RPMI7951 (cell line): ENCODE measurements around the gene HCN1. TPM values are rescaled to one million over a fixed set of nuclear protein-coding genes. Genes with fewer than 3 reads are reported as not detected.
A peak's percentile ranks its signal among the peaks of the same experiment; 100 is the strongest.
"Not testable (repeated sequence)": the region's sequence is repeated elsewhere in the genome, so short reads cannot be mapped to it uniquely, and the experiment has no call there.

Source experiments
- DNase-seq: peaks from one replicate; pipeline ENCODE4 v3.0.0-alpha.2; 2012; ENCODE audit warnings: low read depth
- total RNA-seq: library from RNA; depleted of rRNA; stranded (reverse); fragments of >200 nt; shearing (Covaris generic); gene quantifications from 2 replicates; pipeline ENCODE4 v1.2.3, GENCODE V29; 2014

HCN1 gene
- total RNA-seq, 1 experiment from 2014 or later: not detected

- no peak for DNase-seq
Observed at GRCh38 chr5:45617859-45618416, 78.2 kb downstream of the HCN1 start.

- DNase-seq: no peak
Observed at GRCh38 chr5:45609661-45610060, 86.5 kb downstream of the HCN1 start.

- no peak for DNase-seq
Observed at GRCh38 chr5:45604092-45604491, 92.1 kb downstream of the HCN1 start.

GRCh38 chr5:45601424-45601823 lies 94.8 kb downstream of the HCN1 start:
- no peak for DNase-seq

GRCh38 chr5:45596320-45596719 lies 99.9 kb downstream of the HCN1 start:
- DNase-seq: no peak

GRCh38 chr5:45586001-45586400 lies 110.2 kb downstream of the HCN1 start:
- not testable (repeated sequence) for DNase-seq

GRCh38 chr5:45578270-45578669 lies 117.9 kb downstream of the HCN1 start:
- DNase-seq: peak; percentile 0

GRCh38 chr5:45568813-45569212 lies 127.4 kb downstream of the HCN1 start:
- no peak for DNase-seq

GRCh38 chr5:45542421-45542820 lies 153.8 kb downstream of the HCN1 start:
- DNase-seq: no peak

GRCh38 chr5:45533663-45534062 lies 162.5 kb downstream of the HCN1 start:
- DNase-seq: no peak

GRCh38 chr5:45532826-45533624 lies 163.2 kb downstream of the HCN1 start:
- DNase-seq: no peak

GRCh38 chr5:45521067-45521466 lies 175.1 kb downstream of the HCN1 start:
- DNase-seq: peak; percentile 50

- peak; percentile 16 for DNase-seq
Observed at GRCh38 chr5:45512521-45512920, 183.7 kb downstream of the HCN1 start.

- DNase-seq: no peak
Observed at GRCh38 chr5:45509371-45509770, 186.8 kb downstream of the HCN1 start.

- DNase-seq: no peak
Observed at GRCh38 chr5:45508135-45508534, 188.0 kb downstream of the HCN1 start.

- DNase-seq: peak; percentile 77
Observed at GRCh38 chr5:45507178-45507577, 189.0 kb downstream of the HCN1 start.

- DNase-seq: not testable (repeated sequence)
Observed at GRCh38 chr5:45499006-45499405, 197.2 kb downstream of the HCN1 start.

- no peak for DNase-seq
Observed at GRCh38 chr5:45491368-45491767, 204.8 kb downstream of the HCN1 start.

GRCh38 chr5:45484781-45485180 lies 211.4 kb downstream of the HCN1 start:
- no peak for DNase-seq

GRCh38 chr5:45454114-45454513 lies 242.1 kb downstream of the HCN1 start:
- DNase-seq: peak; percentile 58

- not testable (repeated sequence) for DNase-seq
Observed at GRCh38 chr5:45444856-45445255, 251.3 kb downstream of the HCN1 start.

GRCh38 chr5:45440466-45440865 lies 255.7 kb downstream of the HCN1 start:
- no peak for DNase-seq

- DNase-seq: no peak
Observed at GRCh38 chr5:45437752-45438151, 258.4 kb downstream of the HCN1 start.
